HCT116 (cell line): ENCODE results near the gene CENPT. TPM values are rescaled to one million over a fixed set of nuclear protein-coding genes. Genes with fewer than 3 reads are reported as not detected.

Source experiments
- ATAC-seq: fragments of 200-7000 bp; cut with Tn5 transposase; 2 replicates; pipeline ENCODE4 v1.9.1; 2020; ENCODE audit warnings: mild to moderate bottlenecking, moderate library complexity
- BruUV-seq: library from RNA; stranded (reverse); fragments of 400-500 nt; replicated peaks from 2 replicates; lab custom pipeline; 2021; lab: Mats Ljungman, UMichigan
- CTCF ChIA-PET: fragments of 300-600 bp; sonication (Branson Sonifier 250); formaldehyde crosslinking; loops from one replicate; lab custom pipeline; 2021; ENCODE audit warnings: antibody characterized with exemption; lab: Charles Lee
- POLR2A ChIA-PET: fragments of 300-600, 350-600 bp; sonication (Branson Sonifier 250); formaldehyde crosslinking; loops from one replicate; lab custom pipeline; 2021; ENCODE audit warnings: antibody characterized with exemption; lab: Charles Lee
- RAD21 ChIA-PET, 2 experiments: fragments of 300-600 bp; sonication (Branson Sonifier 250); formaldehyde crosslinking; loops; one replicate each; lab custom pipeline; 2023; ENCODE audit warnings: low total read pairs in 2 of 2; ENCODE audit not compliant: uncharacterized antibody in 2 of 2, unreplicated experiment in 2 of 2, low non-redundant PET in 1 of 2; lab: Charles Lee
- DNase-seq: peaks from one replicate; pipeline ENCODE4 v3.0.0-alpha.2; 2010; ENCODE audit warnings: low read depth, low spot score
- H2AFZ ChIP-seq: fragments of 200-600 bp; shearing (Covaris generic), sonication (generic); 2 replicates; pipeline ENCODE4 v1.6.1; 2017; ENCODE audit warnings: low read depth, mixed run types, mixed read lengths, antibody characterized with exemption, low read length; ENCODE audit not compliant: poor library complexity, severe bottlenecking
- H3K27ac ChIP-seq: 2 replicates; pipeline ENCODE4 v1.5.1; 2012; ENCODE audit warnings: low read depth, low read length
- H3K27me3 ChIP-seq: fragments of 200-600 bp; sonication (generic); 2 replicates; pipeline ENCODE4 v1.6.1; 2016; ENCODE audit warnings: mixed run types, low read length, mixed read lengths; ENCODE audit not compliant: insufficient read depth
- H3K36me3 ChIP-seq, 2 experiments: fragments of 200-500 bp in 1 of 2; fragments of 200-600 bp in 1 of 2; sonication (Bioruptor generic) in 1 of 2; sonication (generic) in 1 of 2; 2 replicates each; pipeline versions ENCODE4 v1.5.1 to v1.6.1; 2014 to 2016; ENCODE audit warnings: low read length in 2 of 2, inconsistent platforms in 1 of 2, mixed read lengths in 1 of 2, mixed run types in 1 of 2; ENCODE audit not compliant: insufficient read depth in 2 of 2, control insufficient read depth in 1 of 2
- H3K4me1 ChIP-seq, 2 experiments: fragments of 200-600 bp in 1 of 2; sonication (generic) in 1 of 2; 2 replicates each; pipeline versions ENCODE4 v1.5.1 to v1.6.1; 2012 to 2017; ENCODE audit warnings: low read length in 2 of 2, inconsistent platforms in 1 of 2, mild to moderate bottlenecking in 1 of 2, mixed read lengths in 1 of 2, mixed run types in 1 of 2, moderate library complexity in 1 of 2; ENCODE audit not compliant: insufficient read depth in 2 of 2, control insufficient read depth in 1 of 2
- H3K4me2 ChIP-seq: fragments of 200-600 bp; sonication (generic); 2 replicates; pipeline ENCODE4 v1.6.1; 2017; ENCODE audit warnings: mixed run types, low read length, mixed read lengths
- H3K4me3 ChIP-seq, 2 experiments: fragments of 200-600 bp in 1 of 2; sonication (generic) in 1 of 2; replicated peaks in 1 of 2; 2 replicates each; pipeline ENCODE4 v1.5.1; 2011 to 2016; ENCODE audit warnings: low read length in 2 of 2, control low read depth in 1 of 2, low read depth in 1 of 2, mild to moderate bottlenecking in 1 of 2, mixed read lengths in 1 of 2, mixed run types in 1 of 2
- H3K79me2 ChIP-seq: fragments of 200-600 bp; sonication (generic); 2 replicates; pipeline ENCODE4 v1.6.1; 2017; ENCODE audit warnings: mild to moderate bottlenecking, mixed run types, low read length, moderate library complexity, mixed read lengths; ENCODE audit not compliant: insufficient read depth
- H3K9ac ChIP-seq: fragments of 200-600 bp; sonication (generic); 2 replicates; pipeline ENCODE4 v1.6.1; 2016; ENCODE audit warnings: low read length, mixed read lengths
- H3K9me2 ChIP-seq: fragments of 200-600 bp; sonication (generic), shearing (Covaris generic); 2 replicates; pipeline ENCODE4 v1.6.1; 2017; ENCODE audit warnings: mixed run types, mild to moderate bottlenecking, moderate library complexity; ENCODE audit not compliant: insufficient read depth
- H3K9me3 ChIP-seq, 2 experiments: fragments of 200-500 bp in 1 of 2; fragments of 200-600 bp in 1 of 2; sonication (Bioruptor generic) in 1 of 2; sonication (generic) in 1 of 2; 2 replicates each; pipeline ENCODE4 v1.6.1; 2014 to 2017; ENCODE audit warnings: low read length in 2 of 2, mixed read lengths in 2 of 2, inconsistent platforms in 1 of 2, low read depth in 1 of 2, mild to moderate bottlenecking in 1 of 2, mixed run types in 1 of 2, moderate library complexity in 1 of 2; ENCODE audit not compliant: control insufficient read depth in 1 of 2, insufficient read depth in 1 of 2
- H4K20me1 ChIP-seq: fragments of 200-600 bp; sonication (generic), shearing (Covaris generic); 2 replicates; pipeline ENCODE4 v1.6.1; 2017; ENCODE audit warnings: mixed run types, mild to moderate bottlenecking, moderate library complexity; ENCODE audit not compliant: insufficient read depth
- CBX3 ChIP-seq: IDR thresholded peaks from 2 replicates; pipeline ENCODE4 v1.6.1; 2012; ENCODE audit warnings: low read depth
- CEBPB ChIP-seq: IDR thresholded peaks from 2 replicates; pipeline ENCODE4 v1.6.1; 2012; ENCODE audit warnings: low read depth
- ELF1 ChIP-seq: IDR thresholded peaks from 2 replicates; pipeline ENCODE4 v1.6.1; 2012; ENCODE audit warnings: low read depth, borderline replicate concordance
- EZH2phosphoT487 ChIP-seq: fragments of 200-600 bp; IDR thresholded peaks from 2 replicates; pipeline ENCODE4 v1.6.1; 2018; ENCODE audit warnings: antibody characterized with exemption, borderline replicate concordance
- SP1 ChIP-seq: IDR thresholded peaks from 2 replicates; pipeline ENCODE4 v1.6.1; 2012; ENCODE audit warnings: low read depth
- SRF ChIP-seq: IDR thresholded peaks from 2 replicates; pipeline ENCODE4 v1.6.1; 2012; ENCODE audit warnings: low read depth
- YY1 ChIP-seq: IDR thresholded peaks from 2 replicates; pipeline ENCODE4 v1.6.1; 2011; ENCODE audit warnings: low read length, low read depth, moderate library complexity, mild to moderate bottlenecking; ENCODE audit not compliant: insufficient replicate concordance; ENCODE audit errors: extremely low read depth
- ZFX ChIP-seq: fragments of 450-650 bp; IDR thresholded peaks from 2 replicates; pipeline ENCODE4 v1.6.1; 2017
- intact Hi-C: fragments of 100-400 bp; cut with micrococcal nuclease; formaldehyde crosslinking; loops from 2 replicates; pipeline ENCODE4 v1.10.0; 2022
- total RNA-seq: library from RNA; stranded (reverse); gene quantifications from one replicate; pipeline ENCODE4 v1.2.1, GENCODE V29; 2021; ENCODE audit not compliant: unreplicated experiment
- TF ChIP-seq, protein P1 (sequence below): IDR thresholded peaks from 2 replicates; pipeline ENCODE4 v1.6.1; 2011; ENCODE audit warnings: mild to moderate bottlenecking, low read length, moderate library complexity; ENCODE audit not compliant: insufficient replicate concordance; ENCODE audit errors: extremely low read depth

Gene CENPT
- total RNA-seq, 1 experiment from 2014 or later: 40.5 TPM

DNA sequence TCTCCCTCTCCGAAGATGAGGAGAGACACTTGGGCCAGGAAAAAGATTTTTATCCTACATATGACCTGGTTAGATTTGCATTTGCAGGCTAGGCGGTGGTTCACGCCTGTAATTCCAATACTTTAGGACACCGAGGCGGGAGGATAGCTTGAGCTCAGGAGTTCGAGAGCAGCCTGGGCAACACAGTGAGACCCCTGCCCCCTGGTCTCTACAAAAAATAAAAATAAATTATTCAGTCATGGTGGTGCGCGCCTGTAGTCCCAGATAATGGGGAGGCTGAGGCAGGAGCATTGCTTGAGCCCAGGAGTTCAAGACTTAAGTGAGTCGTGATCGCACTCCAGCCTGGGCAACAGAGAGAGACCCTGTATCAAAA is 13.3 kb downstream of the CENPT start:
- POLR2A ChIA-PET: interaction anchor here (0.7 to 1.6 kb wide), 4 partner anchors 10 to 28 kb away, joined by 3 to 7 read pairs (median 4); partner anchors contain the start of genes NUTF2, RANBP10 and TSNAXIP1
- RAD21 ChIA-PET: interaction anchor here in 1 of 2 experiments (0.6 kb wide), 1 partner anchor 239 kb away, joined by 4 read pairs; no protein-coding TSS in a partner anchor
- ATAC-seq (no peak), DNase-seq (no peak)
- Histone ChIP-seq H3K4me1 (peaks cover 3 to 13% of the 10 kb centered on the region in 2 experiments; a peak in 3 of 4 replicates), H2AFZ (peak overlapping the region; percentile 87), H3K27me3 (no peaks in the 10 kb centered on the region), H4K20me1 (no peaks in the 10 kb centered on the region), H3K4me3 (peak overlapping the region; percentile 90 to 93), H3K36me3 (peaks cover 16 to 24% of the 10 kb centered on the region in 2 experiments; a peak in 3 of 4 replicates), H3K79me2 (peaks cover 11% of the 10 kb centered on the region), H3K9me3 (no peaks in the 10 kb centered on the region), H3K4me2 (peak overlapping the region; percentile 99), H3K9me2 (no peaks in the 10 kb centered on the region), H3K27ac (no peak overlapping the region), H3K9ac (peak overlapping the region; percentile 89)
- intact Hi-C loops: no loop called here
- no peak for TF ChIP-seq SRF
- no peak for TF ChIP-seq YY1
- TF ChIP-seq ELF1: no peak
- TF ChIP-seq, protein P1, sequence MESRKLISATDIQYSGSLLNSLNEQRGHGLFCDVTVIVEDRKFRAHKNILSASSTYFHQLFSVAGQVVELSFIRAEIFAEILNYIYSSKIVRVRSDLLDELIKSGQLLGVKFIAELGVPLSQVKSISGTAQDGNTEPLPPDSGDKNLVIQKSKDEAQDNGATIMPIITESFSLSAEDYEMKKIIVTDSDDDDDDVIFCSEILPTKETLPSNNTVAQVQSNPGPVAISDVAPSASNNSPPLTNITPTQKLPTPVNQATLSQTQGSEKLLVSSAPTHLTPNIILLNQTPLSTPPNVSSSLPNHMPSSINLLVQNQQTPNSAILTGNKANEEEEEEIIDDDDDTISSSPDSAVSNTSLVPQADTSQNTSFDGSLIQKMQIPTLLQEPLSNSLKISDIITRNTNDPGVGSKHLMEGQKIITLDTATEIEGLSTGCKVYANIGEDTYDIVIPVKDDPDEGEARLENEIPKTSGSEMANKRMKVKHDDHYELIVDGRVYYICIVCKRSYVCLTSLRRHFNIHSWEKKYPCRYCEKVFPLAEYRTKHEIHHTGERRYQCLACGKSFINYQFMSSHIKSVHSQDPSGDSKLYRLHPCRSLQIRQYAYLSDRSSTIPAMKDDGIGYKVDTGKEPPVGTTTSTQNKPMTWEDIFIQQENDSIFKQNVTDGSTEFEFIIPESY: no peak
- no peak for TF ChIP-seq EZH2phosphoT487
- no peak for TF ChIP-seq CBX3
- TF ChIP-seq ZFX: no peak
- TF ChIP-seq SP1: no peak
- TF ChIP-seq CEBPB: no peak
- CTCF ChIA-PET: interaction anchor here (1.8 to 4.0 kb wide), 2 partner anchors 18 to 313 kb away, joined by 4 to 31 read pairs; no protein-coding TSS in a partner anchor
- BruUV-seq: no TSS peak
